ENCODE results near the gene USP14. TPM values are rescaled to one million over a fixed set of nuclear protein-coding genes. Genes with fewer than 3 reads are reported as not detected.

USP14 gene
- total RNA-seq, 4 donors from 2014 or later: 33.9 to 90.3 (median 42.8) TPM

- TF ChIP-seq CTCF (IDR thresholded peaks at IDR 0.05; ENCODE audit: low read depth): no peak
Observed at GRCh38 chr18:179499-179898, 21.1 kb downstream of the USP14 start.

DNA sequence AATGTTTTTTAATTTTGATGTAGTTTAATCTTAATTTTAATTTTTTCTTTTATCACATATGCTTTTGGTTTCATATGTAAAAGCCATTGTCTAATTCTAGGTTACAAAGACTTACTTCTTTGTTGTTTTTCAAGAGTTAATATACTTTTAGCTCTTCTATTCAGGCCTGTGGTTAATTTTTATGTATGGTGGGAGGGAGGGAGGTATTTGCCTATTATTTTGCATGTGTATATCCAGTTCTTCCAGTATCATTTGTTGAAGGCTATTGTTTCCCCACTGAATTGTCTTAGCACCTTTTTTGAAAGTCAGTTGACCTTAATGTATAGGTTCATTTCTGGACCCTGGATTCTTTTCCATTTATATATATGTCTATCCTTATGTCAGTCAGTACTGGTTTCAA, 23.4 kb downstream of the USP14 start:
- TF ChIP-seq CTCF (IDR thresholded peaks at IDR 0.05; ENCODE audit: low read depth): no peak

DNA sequence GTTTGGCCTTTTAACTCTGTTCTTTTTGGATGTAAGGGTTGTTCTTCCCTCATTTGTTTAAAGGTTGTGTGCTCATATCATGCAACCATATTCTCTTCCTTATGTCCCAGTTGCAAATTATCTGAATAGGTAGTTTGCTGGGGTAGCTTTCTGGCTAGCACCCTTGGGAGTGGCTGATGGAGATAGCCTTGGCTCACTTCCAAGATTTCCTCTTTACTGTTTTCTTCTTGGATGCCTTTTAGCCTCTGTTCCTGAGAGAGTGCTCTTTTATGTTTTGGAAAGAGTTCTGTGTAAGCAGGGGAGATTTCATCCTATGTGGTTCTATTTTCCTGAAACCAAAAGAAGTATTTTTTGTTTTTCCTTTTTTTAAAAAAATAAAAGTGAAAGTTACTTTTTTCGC, 25.4 kb downstream of the USP14 start:
- TF ChIP-seq CTCF (IDR thresholded peaks at IDR 0.05; ENCODE audit: low read depth): no peak

GRCh38 chr18:189254-189653, 30.9 kb downstream of the USP14 start:
- no peak for TF ChIP-seq CTCF (IDR thresholded peaks at IDR 0.05; ENCODE audit: low read depth)

DNA sequence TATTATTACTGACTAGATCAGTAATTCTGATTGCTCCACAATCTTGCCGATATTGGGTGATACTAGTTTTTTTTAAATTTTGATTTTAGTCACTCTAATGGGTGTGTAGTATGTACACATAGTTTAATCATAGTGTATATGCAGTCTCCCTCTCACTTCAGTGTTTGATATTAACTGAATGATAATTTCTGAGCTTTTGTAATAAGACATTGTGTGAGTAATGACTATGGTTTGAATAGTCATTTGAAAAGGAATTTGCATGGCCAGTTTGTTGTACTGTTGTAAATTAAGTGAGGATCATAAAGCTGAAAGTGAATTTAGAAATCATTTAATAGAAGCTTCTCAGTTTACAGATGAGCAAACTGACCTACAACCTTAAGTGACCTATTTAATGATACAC, 33.4 kb downstream of the USP14 start:
- TF ChIP-seq CTCF (IDR thresholded peaks at IDR 0.05; ENCODE audit: low read depth): no peak

- no peak for TF ChIP-seq CTCF (IDR thresholded peaks at IDR 0.05; ENCODE audit: low read depth)
Observed at GRCh38 chr18:192801-193200, 34.4 kb downstream of the USP14 start.

DNA sequence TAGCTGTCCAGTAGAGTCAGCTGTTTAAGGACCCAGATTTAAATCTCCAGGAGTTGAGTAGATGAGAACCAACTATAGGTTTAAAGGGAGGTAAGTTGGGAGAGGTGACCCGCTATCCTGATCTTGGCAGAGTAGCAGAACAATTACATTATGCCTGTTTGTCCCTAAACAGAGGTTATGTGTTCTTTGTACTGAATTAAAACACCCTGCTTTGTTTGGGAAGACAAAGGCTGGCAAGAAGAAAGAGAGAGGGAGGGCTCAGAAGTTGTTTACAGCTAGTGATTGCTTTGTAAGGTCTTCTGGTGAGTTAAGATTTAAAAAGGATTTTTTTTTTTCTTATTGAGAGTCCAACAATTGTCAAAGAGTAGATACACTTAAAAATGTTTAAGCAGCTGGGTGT, 37.3 kb downstream of the USP14 start:
- TF ChIP-seq CTCF (IDR thresholded peaks at IDR 0.05; ENCODE audit: low read depth): no peak
